CD4-positive, alpha-beta T cell treated with Interferon gamma for 1 hour (primary cell): Measurements from ENCODE around the gene HPS3.
"Not testable (repeated sequence)": the region's sequence is repeated elsewhere in the genome, so short reads cannot be mapped to it uniquely, and the experiment has no call there.

Experiments used
- DNase-seq: peaks from one replicate; pipeline ENCODE4 v3.0.0-alpha.2; 2020

The HPS3 gene

GRCh38 chr3:149129326-149130205, at the start of gene HPS3:
Gene HPS3 (plus strand): TSS chr3:149129638. CDS start chr3:149129724, 86 bp downstream.
- peak; percentile 82 for DNase-seq

- no peak for DNase-seq
Observed at GRCh38 chr3:149080011-149080698, 49.3 kb upstream of the HPS3 start.

GRCh38 chr3:149080699-149081091, 48.7 kb upstream of the HPS3 start:
- no peak for DNase-seq

- DNase-seq = no peak
Observed at GRCh38 chr3:149081772-149082171, 47.7 kb upstream of the HPS3 start.

- no peak for DNase-seq
Observed at GRCh38 chr3:149085828-149086231, 43.6 kb upstream of the HPS3 start.

- DNase-seq = peak; percentile 92
Observed at GRCh38 chr3:149086232-149086988, 43.0 kb upstream of the HPS3 start, which contains the start of gene HLTF. Gene HLTF (minus strand): TSS chr3:149086533. CDS start chr3:149086336, 197 bp downstream.

GRCh38 chr3:149087208-149087607, 42.2 kb upstream of the HPS3 start:
- no peak for DNase-seq

- no peak for DNase-seq
Observed at GRCh38 chr3:149089395-149089794, 40.0 kb upstream of the HPS3 start.

GRCh38 chr3:149090461-149090860, 39.0 kb upstream of the HPS3 start:
- DNase-seq = no peak

- no peak for DNase-seq
Observed at GRCh38 chr3:149090907-149091306, 38.5 kb upstream of the HPS3 start.

- DNase-seq = no peak
Observed at GRCh38 chr3:149091983-149092382, 37.5 kb upstream of the HPS3 start.

GRCh38 chr3:149095487-149095886, 34.0 kb upstream of the HPS3 start:
- DNase-seq = no peak

GRCh38 chr3:149097987-149098386, 31.5 kb upstream of the HPS3 start:
- not testable (repeated sequence) for DNase-seq

GRCh38 chr3:149101154-149101553, 28.3 kb upstream of the HPS3 start:
- DNase-seq = no peak

- no peak for DNase-seq
Observed at GRCh38 chr3:149101641-149102040, 27.8 kb upstream of the HPS3 start.

GRCh38 chr3:149104484-149104883, 25.0 kb upstream of the HPS3 start:
- no peak for DNase-seq

- DNase-seq = no peak
Observed at GRCh38 chr3:149114458-149114857, 15.0 kb upstream of the HPS3 start.

GRCh38 chr3:149115114-149115513, 14.3 kb upstream of the HPS3 start:
- DNase-seq = no peak

- no peak for DNase-seq
Observed at GRCh38 chr3:149118724-149119123, 10.7 kb upstream of the HPS3 start.

- no peak for DNase-seq
Observed at GRCh38 chr3:149119466-149119865, 10.0 kb upstream of the HPS3 start.

GRCh38 chr3:149120051-149120972, 9.1 kb upstream of the HPS3 start:
- no peak for DNase-seq
